AG04450 (cell line): Measurements from ENCODE around the gene WWC2. TPM values are rescaled to one million over a fixed set of nuclear protein-coding genes. Genes with fewer than 3 reads are reported as not detected.

Experiments
- CTCF ChIA-PET: fragments of 300-600, 350-600 bp; formaldehyde crosslinking; extraction: SDS; loops from one replicate; lab custom pipeline; 2022; ENCODE audit warnings: antibody characterized with exemption, inconsistent platforms; lab: Charles Lee
- POLR2A ChIA-PET: fragments of 350-600 bp; formaldehyde crosslinking; extraction: SDS; loops from one replicate; lab custom pipeline; 2021; ENCODE audit warnings: antibody characterized with exemption, inconsistent platforms; lab: Yijun Ruan, JAX
- DNase-seq: peaks from one replicate; pipeline ENCODE4 v3.0.0-alpha.2; 2011; ENCODE audit warnings: low read depth, low spot score
- H3K27ac ChIP-seq: one replicate; pipeline ENCODE4 v1.5.1; 2012; ENCODE audit warnings: low read depth, low read length, control low read depth
- H3K27me3 ChIP-seq: one replicate; pipeline ENCODE4 v1.6.0; 2012; ENCODE audit warnings: low read length; ENCODE audit not compliant: control insufficient read depth, insufficient read depth
- H3K4me3 ChIP-seq: 2 replicates; pipeline ENCODE4 v1.5.1; 2011; ENCODE audit warnings: mild to moderate bottlenecking, low read depth, low read length, control low read depth
- H3K9me3 ChIP-seq: 2 replicates; pipeline ENCODE4 v1.5.1; 2012; ENCODE audit warnings: low read length; ENCODE audit not compliant: control insufficient read depth, insufficient read depth
- CTCF ChIP-seq: IDR thresholded peaks from 2 replicates; pipeline ENCODE4 v1.5.1; 2011; ENCODE audit warnings: low read depth, low read length, control low read depth, inconsistent platforms
- polyA plus RNA-seq: library from polyadenylated mRNA; depleted of rRNA; stranded (reverse); fragments of >200 nt; gene quantifications from 2 replicates; pipeline ENCODE4 v1.2.3, GENCODE V29; 2011

The WWC2 gene
- polyA plus RNA-seq, 1 experiment, result 43.6 TPM

GRCh38 chr4:183170894-183171293 lies 71.8 kb downstream of the WWC2 start:
- Histone ChIP-seq H3K27me3 (no peaks in the 10 kb centered on the region), H3K9me3 (no peaks in the 10 kb centered on the region), H3K27ac (no peak overlapping the region), H3K4me3 (no peak overlapping the region)
- no peak for DNase-seq
- CTCF ChIA-PET, result no interaction called here
- POLR2A ChIA-PET, result no interaction called here
- TF ChIP-seq CTCF, result no peak

DNA sequence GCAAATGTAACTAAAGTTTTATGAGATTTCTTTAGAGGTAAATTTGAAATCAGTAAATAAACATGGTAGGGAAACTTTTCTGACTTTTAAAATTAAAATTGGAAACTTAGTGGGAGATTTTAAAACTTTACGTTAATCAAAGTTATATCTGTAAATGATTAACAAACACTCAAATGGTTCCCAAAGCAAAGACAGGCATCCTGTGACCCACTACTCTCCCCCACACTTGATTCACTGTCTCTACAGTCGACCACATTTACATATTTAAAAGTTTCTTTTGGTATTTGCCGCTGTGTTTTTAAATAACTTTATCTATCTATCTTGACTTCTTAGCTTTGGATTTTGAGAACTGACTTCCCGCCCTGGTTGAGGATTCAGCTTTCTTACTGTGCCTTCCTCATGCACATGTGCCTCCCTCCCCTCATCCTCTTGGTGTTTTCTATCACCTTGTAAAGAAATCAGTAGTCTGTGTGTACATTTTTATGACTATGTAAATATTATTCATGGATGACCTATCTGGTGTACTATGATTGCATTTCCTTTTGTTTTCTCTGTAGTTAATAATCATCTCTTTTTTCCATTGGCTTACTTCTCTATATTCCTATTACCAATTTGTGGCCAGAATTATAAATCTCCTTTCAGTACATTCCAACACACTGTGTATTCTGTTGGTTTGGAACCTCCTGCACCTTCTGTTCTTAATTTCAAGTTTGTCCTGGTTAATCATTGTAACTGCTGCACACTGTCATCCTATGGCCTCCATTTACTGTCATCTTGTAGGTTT lies 72.6 kb downstream of the WWC2 start:
- TF ChIP-seq CTCF, result no peak
- no peaks in the 10 kb centered on the region for H3K27me3 ChIP-seq
- POLR2A ChIA-PET, result no interaction called here
- H3K9me3 ChIP-seq, result no peaks in the 10 kb centered on the region
- H3K27ac ChIP-seq, result no peak overlapping the region
- DNase-seq, result no peak
- CTCF ChIA-PET, result no interaction called here
- H3K4me3 ChIP-seq, result no peak overlapping the region

DNA sequence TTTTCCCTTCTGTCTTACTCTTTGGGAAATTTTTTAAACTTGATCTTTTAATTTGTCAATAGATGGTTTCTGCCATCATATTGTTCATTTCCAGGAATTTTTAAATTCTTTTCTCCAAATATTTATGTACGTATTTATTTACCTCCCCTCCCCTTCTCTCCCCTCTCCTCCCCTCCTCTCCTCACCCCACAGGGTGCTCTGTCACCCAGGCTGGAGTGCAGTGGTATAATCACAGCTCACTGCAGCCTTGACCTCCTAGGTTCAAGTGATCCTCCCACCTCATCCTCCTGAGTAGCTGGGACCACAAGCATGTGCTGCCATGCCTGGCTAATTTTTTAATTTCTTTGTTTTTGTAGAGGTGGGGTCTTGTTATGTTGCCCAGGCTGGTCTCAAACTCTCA lies 73.8 kb downstream of the WWC2 start:
- CTCF ChIA-PET, result no interaction called here
- no peak for DNase-seq
- no peaks in the 10 kb centered on the region for H3K9me3 ChIP-seq
- no peaks in the 10 kb centered on the region for H3K27me3 ChIP-seq
- H3K4me3 ChIP-seq, result no peak overlapping the region
- no peak for TF ChIP-seq CTCF
- no peak overlapping the region for H3K27ac ChIP-seq
- POLR2A ChIA-PET, result no interaction called here

DNA sequence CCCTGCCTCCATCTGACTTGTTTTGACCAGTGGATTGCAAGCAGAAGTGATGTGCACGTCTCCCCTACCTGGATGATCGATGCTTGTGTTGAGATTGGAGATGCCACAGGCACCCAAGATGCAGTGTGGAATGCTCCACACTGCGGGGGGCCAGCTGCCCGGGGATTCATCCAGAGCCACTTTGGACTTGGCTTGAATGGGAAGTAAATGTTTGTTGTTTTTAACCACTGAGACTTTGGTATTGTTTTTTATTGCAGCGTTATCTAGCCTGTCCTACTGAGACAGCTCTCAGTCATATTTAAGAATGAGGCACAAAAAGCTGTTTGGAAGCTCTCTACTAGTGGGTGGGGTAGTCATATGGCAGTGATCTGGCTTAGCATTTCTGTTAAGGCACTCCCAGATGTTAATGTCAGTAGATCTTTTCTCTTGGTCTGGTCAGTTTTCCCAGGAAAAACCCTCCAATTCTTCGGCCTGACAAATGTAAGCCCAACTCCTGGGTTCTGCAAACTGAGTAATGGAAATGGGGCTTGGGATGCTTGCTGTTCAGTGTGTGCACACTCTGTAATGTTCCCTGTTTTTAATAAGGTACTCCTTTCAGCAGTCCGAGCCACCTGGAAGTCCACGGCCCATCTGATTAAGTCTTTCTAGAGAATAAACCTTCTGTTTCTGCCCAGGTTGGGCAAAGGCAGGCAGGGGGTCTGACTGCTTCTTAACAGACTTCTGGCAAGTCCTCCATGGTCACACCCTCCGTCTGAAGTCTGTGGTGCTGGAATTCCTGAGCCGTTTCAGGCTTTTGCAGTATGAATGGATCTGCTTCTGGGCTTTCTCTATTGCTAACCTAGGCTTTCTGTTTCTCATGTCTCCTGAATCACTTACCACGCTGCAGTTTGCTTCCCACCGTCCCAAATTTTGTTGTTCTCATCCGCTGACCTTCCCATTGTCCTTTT lies 74.8 kb downstream of the WWC2 start:
- no peaks in the 10 kb centered on the region for H3K9me3 ChIP-seq
- no peaks in the 10 kb centered on the region for H3K27me3 ChIP-seq
- H3K4me3 ChIP-seq, result no peak overlapping the region
- H3K27ac ChIP-seq, result no peak overlapping the region
- no peak for DNase-seq
- ChIA-PET POLR2A (no interaction called here), CTCF (no interaction called here)
- TF ChIP-seq CTCF, result no peak
